Caco-2 (cell line): Measurements from ENCODE around the gene DUSP1. TPM values are rescaled to one million over a fixed set of nuclear protein-coding genes. Genes with fewer than 3 reads are reported as not detected.

Experiments used
- BruUV-seq: library from RNA; stranded (reverse); fragments of 400-500 nt; replicated peaks from 2 replicates; lab custom pipeline; 2021; lab: Mats Ljungman, UMichigan
- CTCF ChIA-PET: fragments of 300-600 bp; sonication (Branson Sonifier 250); formaldehyde crosslinking; loops from one replicate; lab custom pipeline; 2022; ENCODE audit warnings: antibody characterized with exemption; lab: Charles Lee
- POLR2A ChIA-PET: fragments of 300-600 bp; sonication (Branson Sonifier 250); formaldehyde crosslinking; loops from one replicate; lab custom pipeline; 2022; ENCODE audit warnings: antibody characterized with exemption; lab: Charles Lee
- DNase-seq, 2 experiments: peaks; one replicate each; pipeline versions ENCODE4 v3.0.0 to v3.0.0-alpha.2; 2020 to 2022
- H3K27me3 ChIP-seq: replicated peaks from 2 replicates; pipeline ENCODE4 v1.6.0; 2011; ENCODE audit warnings: low read length; ENCODE audit not compliant: control insufficient read depth, insufficient read depth
- H3K36me3 ChIP-seq: 2 replicates; pipeline ENCODE4 v1.5.1; 2011; ENCODE audit warnings: low read length; ENCODE audit not compliant: control insufficient read depth, insufficient read depth
- H3K4me1 ChIP-seq: fragments of 250-450 bp; sonication (Bioruptor Pico); 2 replicates; pipeline ENCODE4 v1.5.1; 2020; ENCODE audit warnings: mild to moderate bottlenecking
- H3K4me3 ChIP-seq: 2 replicates; pipeline ENCODE4 v1.5.1; 2011; ENCODE audit warnings: low read depth, mild to moderate bottlenecking, control low read depth, low read length
- H3K9me3 ChIP-seq: fragments of 250-450 bp; sonication (Bioruptor Pico); 2 replicates; pipeline ENCODE4 v1.5.1; 2020; ENCODE audit warnings: mild to moderate bottlenecking, moderate library complexity
- H3K27ac Mint-ChIP-seq: one replicate; pipeline ENCODE4 v1.8.0; 2022; ENCODE audit warnings: mixed read lengths; ENCODE audit not compliant: unreplicated experiment
- H3K27me3 Mint-ChIP-seq: one replicate; pipeline ENCODE4 v1.8.0; 2022; ENCODE audit warnings: mixed read lengths; ENCODE audit not compliant: insufficient read depth, unreplicated experiment
- H3K36me3 Mint-ChIP-seq: one replicate; pipeline ENCODE4 v1.8.0; 2022; ENCODE audit warnings: mild to moderate bottlenecking, mixed read lengths; ENCODE audit not compliant: insufficient read depth, unreplicated experiment
- H3K4me1 Mint-ChIP-seq: one replicate; pipeline ENCODE4 v1.8.0; 2022; ENCODE audit warnings: low read depth, mixed read lengths; ENCODE audit not compliant: unreplicated experiment
- H3K4me3 Mint-ChIP-seq: one replicate; pipeline ENCODE4 v1.8.0; 2022; ENCODE audit warnings: mild to moderate bottlenecking, moderate library complexity, mixed read lengths; ENCODE audit not compliant: unreplicated experiment
- H3K9me3 Mint-ChIP-seq: one replicate; pipeline ENCODE4 v1.8.0; 2022; ENCODE audit warnings: mixed read lengths; ENCODE audit not compliant: unreplicated experiment
- CTCF ChIP-seq, 2 experiments: fragments of 200-600 bp in 1 of 2; IDR thresholded peaks; 1 replicate in 1 of 2; 2 replicates in 1 of 2; pipeline versions ENCODE4 v1.5.1 to v1.8.0; 2011 to 2022; ENCODE audit warnings: antibody characterized with exemption in 1 of 2, control low read depth in 1 of 2, inconsistent platforms in 1 of 2, low read depth in 1 of 2, low read length in 1 of 2, mild to moderate bottlenecking in 1 of 2, moderate library complexity in 1 of 2; ENCODE audit not compliant: insufficient read depth in 1 of 2, severe bottlenecking in 1 of 2, unreplicated experiment in 1 of 2
- intact Hi-C: fragments of 100-400 bp; cut with micrococcal nuclease; formaldehyde crosslinking; loops from one replicate; pipeline ENCODE4 v1.10.0; 2022; ENCODE audit not compliant: unreplicated experiment
- total RNA-seq: library from RNA; stranded (reverse); gene quantifications from 2 replicates; pipeline ENCODE4 v1.2.3, GENCODE V29; 2022

Gene DUSP1
- total RNA-seq, 1 experiment from 2014 or later: 28.3 TPM

GRCh38 chr5:172792701-172793570, 21.9 kb upstream of the DUSP1 start:
- Histone ChIP-seq H3K9me3 (no peaks in the 10 kb centered on the region; the same call in 1 of the 2 replicates), H3K27me3 (no peaks in the 10 kb centered on the region), H3K4me1 (peaks cover 23% of the 10 kb centered on the region), H3K36me3 (no peaks in the 10 kb centered on the region), H3K4me3 (no peak overlapping the region)
- intact Hi-C loops: no loop called here
- Mint-ChIP-seq H3K4me1 (no peaks in the 10 kb centered on the region), H3K27me3 (no peaks in the 10 kb centered on the region), H3K27ac (no peak overlapping the region), H3K36me3 (no peaks in the 10 kb centered on the region), H3K4me3 (no peak overlapping the region), H3K9me3 (no peaks in the 10 kb centered on the region)
- CTCF ChIA-PET: no interaction called here
- no peak for TF ChIP-seq CTCF (IDR thresholded peaks at IDR 0.05; ENCODE audit: insufficient read depth in 1 of 2, low read depth in 1 of 2, low read length in 1 of 2, severe bottlenecking in 1 of 2, unreplicated experiment in 1 of 2)
- DNase-seq: no peak
- no TSS peak for BruUV-seq
- POLR2A ChIA-PET: no interaction called here

GRCh38 chr5:172791726-172792445, 20.9 kb upstream of the DUSP1 start:
- intact Hi-C loops: no loop called here
- Histone ChIP-seq H3K9me3 (no peaks in the 10 kb centered on the region; the same call in 1 of the 2 replicates), H3K4me1 (peaks cover 23% of the 10 kb centered on the region), H3K36me3 (no peaks in the 10 kb centered on the region), H3K4me3 (no peak overlapping the region), H3K27me3 (no peaks in the 10 kb centered on the region)
- no peaks in the 10 kb centered on the region for H3K4me1 Mint-ChIP-seq
- ChIA-PET POLR2A (interaction anchor here (0.9 kb wide), 1 partner anchor 15 kb away, joined by 8 read pairs; no protein-coding TSS in a partner anchor), CTCF (no interaction called here)
- TF ChIP-seq CTCF (IDR thresholded peaks at IDR 0.05; ENCODE audit: insufficient read depth in 1 of 2, low read depth in 1 of 2, low read length in 1 of 2, severe bottlenecking in 1 of 2, unreplicated experiment in 1 of 2): no peak
- H3K36me3 Mint-ChIP-seq: no peaks in the 10 kb centered on the region
- no peak overlapping the region for H3K27ac Mint-ChIP-seq
- no peak for DNase-seq
- BruUV-seq: no TSS peak
- H3K9me3 Mint-ChIP-seq: no peaks in the 10 kb centered on the region
- H3K27me3 Mint-ChIP-seq: no peaks in the 10 kb centered on the region
- H3K4me3 Mint-ChIP-seq: no peak overlapping the region

GRCh38 chr5:172791286-172791685, 20.3 kb upstream of the DUSP1 start:
- no peak for DNase-seq
- Mint-ChIP-seq H3K9me3 (no peaks in the 10 kb centered on the region), H3K27me3 (no peaks in the 10 kb centered on the region), H3K4me3 (no peak overlapping the region), H3K36me3 (no peaks in the 10 kb centered on the region), H3K27ac (no peak overlapping the region), H3K4me1 (no peaks in the 10 kb centered on the region)
- intact Hi-C loops: no loop called here
- TF ChIP-seq CTCF (IDR thresholded peaks at IDR 0.05; ENCODE audit: insufficient read depth in 1 of 2, low read depth in 1 of 2, low read length in 1 of 2, severe bottlenecking in 1 of 2, unreplicated experiment in 1 of 2): no peak
- no peaks in the 10 kb centered on the region; the same call in 1 of the 2 replicates for H3K9me3 ChIP-seq
- ChIA-PET POLR2A (interaction anchor here (0.8 to 0.9 kb wide), 2 partner anchors 14 to 20 kb away, joined by 3 to 8 read pairs; no protein-coding TSS in a partner anchor), CTCF (no interaction called here)
- H3K4me3 ChIP-seq: no peak overlapping the region
- no peaks in the 10 kb centered on the region for H3K27me3 ChIP-seq
- H3K36me3 ChIP-seq: no peaks in the 10 kb centered on the region
- peaks cover 23% of the 10 kb centered on the region for H3K4me1 ChIP-seq
- no TSS peak for BruUV-seq
